SK-N-SH (cell line): ENCODE data around the gene ZFYVE21. TPM values are rescaled to one million over a fixed set of nuclear protein-coding genes. Genes with fewer than 3 reads are reported as not detected.

Experiments
- CTCF ChIA-PET: fragments of 300-600, 350-600 bp; formaldehyde crosslinking; extraction: SDS; loops from one replicate; lab custom pipeline; 2021; lab: Yijun Ruan, JAX
- POLR2A ChIA-PET: fragments of 350-600 bp; sonication (Branson Sonifier 250); formaldehyde crosslinking; extraction: SDS; loops from one replicate; lab custom pipeline; 2020; ENCODE audit warnings: antibody characterized with exemption, inconsistent platforms; lab: Yijun Ruan, JAX
- DNase-seq: peaks from one replicate; pipeline ENCODE4 v3.0.0; 2012
- H2AFZ ChIP-seq: fragments of 200-600 bp; sonication (generic); 2 replicates; pipeline ENCODE4 v1.8.1; 2016; ENCODE audit warnings: antibody characterized with exemption, mild to moderate bottlenecking, low read depth
- H3F3A ChIP-seq: fragments of 200-600 bp; sonication (generic); replicated peaks from 2 replicates; pipeline ENCODE3; 2016; ENCODE audit warnings: antibody characterized with exemption, mild to moderate bottlenecking; ENCODE audit not compliant: insufficient read depth
- H3K27ac ChIP-seq, 2 experiments: fragments of 200-500 bp in 1 of 2; fragments of 200-600 bp in 1 of 2; sonication (Bioruptor generic) in 1 of 2; sonication (generic), shearing (Covaris generic) in 1 of 2; 2 replicates each; pipeline versions ENCODE4 v1.5.1 to v1.6.1; 2014 to 2016; ENCODE audit warnings: low read depth in 2 of 2, inconsistent platforms in 1 of 2, low read length in 1 of 2, mild to moderate bottlenecking in 1 of 2, mixed read lengths in 1 of 2
- H3K27me3 ChIP-seq: fragments of 200-600 bp; sonication (generic), shearing (Covaris generic); 2 replicates; pipeline ENCODE4 v1.6.1; 2016; ENCODE audit warnings: mixed run types; ENCODE audit not compliant: insufficient read depth
- H3K36me3 ChIP-seq, 2 experiments: fragments of 200-500 bp in 1 of 2; fragments of 200-600 bp in 1 of 2; sonication (Bioruptor generic) in 1 of 2; sonication (generic) in 1 of 2; replicated peaks in 1 of 2; 2 replicates each; pipeline versions ENCODE3 to v1.5.1; 2014 to 2016; ENCODE audit warnings: low read length in 1 of 2, mild to moderate bottlenecking in 1 of 2; ENCODE audit not compliant: insufficient read depth in 2 of 2, control insufficient read depth in 1 of 2
- H3K4me1 ChIP-seq, 2 experiments: fragments of 200-500 bp in 1 of 2; fragments of 200-600 bp in 1 of 2; sonication (Bioruptor generic) in 1 of 2; sonication (generic), shearing (Covaris generic) in 1 of 2; 2 replicates each; pipeline versions ENCODE4 v1.5.1 to v1.6.1; 2014 to 2016; ENCODE audit warnings: low read depth in 1 of 2, low read length in 1 of 2, mixed run types in 1 of 2; ENCODE audit not compliant: insufficient read depth in 2 of 2, control insufficient read depth in 1 of 2
- H3K4me2 ChIP-seq: fragments of 200-600 bp; sonication (generic), shearing (Covaris generic); 2 replicates; pipeline ENCODE4 v1.6.1; 2017; ENCODE audit warnings: mixed run types
- H3K4me3 ChIP-seq, 2 experiments: fragments of 200-500 bp in 1 of 2; fragments of 200-600 bp in 1 of 2; sonication (Bioruptor generic) in 1 of 2; sonication (generic), shearing (Covaris generic) in 1 of 2; 2 replicates each; pipeline versions ENCODE4 v1.5.1 to v1.8.1; 2014 to 2016; ENCODE audit warnings: low read depth in 2 of 2, inconsistent platforms in 1 of 2, low read length in 1 of 2, mild to moderate bottlenecking in 1 of 2, mixed read lengths in 1 of 2, moderate library complexity in 1 of 2
- H3K79me2 ChIP-seq: fragments of 200-600 bp; sonication (generic); 2 replicates; pipeline ENCODE4 v1.8.1; 2017; ENCODE audit warnings: mild to moderate bottlenecking; ENCODE audit not compliant: insufficient read depth
- H3K9ac ChIP-seq: fragments of 200-600 bp; sonication (generic); 2 replicates; pipeline ENCODE4 v1.6.1; 2017; ENCODE audit warnings: mixed run types
- H3K9me2 ChIP-seq: fragments of 200-600 bp; sonication (generic); 2 replicates; pipeline ENCODE4 v1.6.1; 2017; ENCODE audit warnings: mixed run types
- H3K9me3 ChIP-seq: fragments of 200-600 bp; sonication (generic); 2 replicates; pipeline ENCODE4 v1.6.1; 2017; ENCODE audit warnings: mixed run types, mild to moderate bottlenecking, moderate library complexity
- H4K20me1 ChIP-seq: fragments of 200-600 bp; sonication (generic); 2 replicates; pipeline ENCODE4 v1.6.1; 2017; ENCODE audit warnings: mild to moderate bottlenecking, mixed run types; ENCODE audit not compliant: insufficient read depth
- CHD2 ChIP-seq: fragments of 150-350 bp; IDR thresholded peaks from 2 replicates; pipeline ENCODE4 v1.6.1; 2018; ENCODE audit warnings: low read length; ENCODE audit not compliant: partially characterized antibody
- CTCF ChIP-seq: fragments of 200-600 bp; sonication (generic); IDR thresholded peaks from 2 replicates; pipeline ENCODE4 v1.6.1; 2017; ENCODE audit warnings: antibody characterized with exemption, mild to moderate bottlenecking, moderate library complexity
- ELF1 ChIP-seq: IDR thresholded peaks from 2 replicates; pipeline ENCODE4 v1.4.0; 2012
- EP300 ChIP-seq, 2 experiments: IDR thresholded peaks; 2 replicates each; pipeline versions ENCODE4 v1.4.0 to v1.6.1; 2012; ENCODE audit warnings: borderline replicate concordance in 1 of 2, low read depth in 1 of 2, low read length in 1 of 2
- FOXJ3 ChIP-seq: sonication (generic); formaldehyde crosslinking; IDR thresholded peaks from 2 replicates; pipeline ENCODE4 v1.5.1; 2020; ENCODE audit warnings: mild to moderate bottlenecking, missing genetic modification reagents
- FOXM1 ChIP-seq: IDR thresholded peaks from 2 replicates; pipeline ENCODE4 v1.4.0; 2012; ENCODE audit warnings: low read depth, mild to moderate bottlenecking
- GABPA ChIP-seq: IDR thresholded peaks from 2 replicates; pipeline ENCODE4 v1.4.0; 2012; ENCODE audit warnings: low read depth, mild to moderate bottlenecking
- MXI1 ChIP-seq: IDR thresholded peaks from 2 replicates; pipeline ENCODE4 v1.6.1; 2012; ENCODE audit warnings: mild to moderate bottlenecking, low read depth, low read length, improper control_type of control experiment
- NFIC ChIP-seq: IDR thresholded peaks from 2 replicates; pipeline ENCODE4 v1.4.0; 2012; ENCODE audit warnings: borderline replicate concordance
- PBX3 ChIP-seq: IDR thresholded peaks from 2 replicates; pipeline ENCODE4; 2012
- RAD21 ChIP-seq: IDR thresholded peaks from 2 replicates; pipeline ENCODE4 v1.6.1; 2012; ENCODE audit warnings: mild to moderate bottlenecking, low read length
- REST ChIP-seq: IDR thresholded peaks from 2 replicates; pipeline ENCODE4 v1.6.1; 2012; ENCODE audit warnings: mild to moderate bottlenecking, low read depth, low read length, moderate library complexity
- RFX5 ChIP-seq: IDR thresholded peaks from 2 replicates; pipeline ENCODE4 v1.6.1; 2012; ENCODE audit warnings: mild to moderate bottlenecking, improper control_type of control experiment, low read length
- RXRA ChIP-seq: IDR thresholded peaks from 2 replicates; pipeline ENCODE4 v1.4.0; 2012; ENCODE audit warnings: low read depth, mild to moderate bottlenecking, borderline replicate concordance
- USF2 ChIP-seq: fragments of 150-350 bp; IDR thresholded peaks from 2 replicates; pipeline ENCODE4 v1.6.1; 2017; ENCODE audit warnings: antibody characterized with exemption, low read length, low read depth, borderline replicate concordance
- YY1 ChIP-seq: IDR thresholded peaks from 2 replicates; pipeline ENCODE4 v1.4.0; 2012; ENCODE audit warnings: low read depth, mild to moderate bottlenecking
- ZBTB33 ChIP-seq: IDR thresholded peaks from 2 replicates; pipeline ENCODE4 v1.4.0; 2012; ENCODE audit warnings: low read depth, borderline replicate concordance
- WGBS: methylation state at CpG from one replicate; pipeline ENCODE4 v1.1.6; 2017; ENCODE audit warnings: low lambda C conversion rate; 5-methylcytosine and 5-hydroxymethylcytosine counted together
- polyA plus RNA-seq, 3 experiments: library from polyadenylated mRNA; depleted of rRNA; stranded (reverse); fragments of >200 nt; gene quantifications; 2 replicates each; pipeline ENCODE4 v1.2.3, GENCODE V29; 2012
- TF ChIP-seq, protein P1 (sequence below): IDR thresholded peaks from 2 replicates; pipeline ENCODE4 v1.4.0; 2012; ENCODE audit warnings: low read depth

Gene ZFYVE21
- polyA plus RNA-seq, 1 of the 3 experiments (the other 2 are of a cell fraction): 82.1 TPM

DNA sequence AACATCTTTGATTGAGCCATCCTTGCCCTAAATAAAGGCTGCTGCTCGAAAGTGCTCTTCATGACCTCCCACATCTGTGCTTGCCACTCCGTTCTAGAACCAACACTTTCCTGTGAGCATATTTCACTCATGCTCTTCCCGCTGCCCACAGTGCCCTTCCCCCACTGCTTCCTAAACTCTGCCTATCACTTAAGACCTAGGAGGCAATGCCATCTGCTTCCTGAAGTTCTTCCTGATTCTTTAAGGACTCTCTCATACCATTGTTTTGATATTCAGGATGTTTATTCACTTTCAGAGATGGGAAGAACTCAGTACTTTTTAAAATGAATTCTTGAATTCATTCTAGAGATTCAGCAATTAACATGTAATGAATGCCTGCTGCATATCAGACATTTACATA is 49.9 kb downstream of the ZFYVE21 start:
- POLR2A ChIA-PET: no interaction called here
- Histone ChIP-seq H3K4me3 (no peak overlapping the region), H2AFZ (no peak overlapping the region), H3K9me3 (no peaks in the 10 kb centered on the region), H4K20me1 (no peaks in the 10 kb centered on the region), H3K4me1 (no peaks in the 10 kb centered on the region; a peak in 1 of 4 replicates), H3K79me2 (no peaks in the 10 kb centered on the region), H3K27me3 (no peaks in the 10 kb centered on the region), H3K27ac (no peak overlapping the region), H3K4me2 (no peak overlapping the region)
- CTCF ChIA-PET: no interaction called here
- WGBS: 91% methylated on average over 3 of the region's 3 CpGs
- DNase-seq: no peak
- no peak for TF ChIP-seq USF2
- no peak for TF ChIP-seq GABPA
- no peak for TF ChIP-seq MXI1
- TF ChIP-seq PBX3: no peak
- TF ChIP-seq CTCF: no peak
- no peak for TF ChIP-seq FOXJ3 (CRISPR knock-in tag)
- no peak for TF ChIP-seq EP300 (IDR thresholded peaks at IDR 0.05; ENCODE audit: borderline replicate concordance in 1 of 2, low read depth in 1 of 2, low read length in 1 of 2)
- no peak for TF ChIP-seq ZBTB33
- TF ChIP-seq, protein P1, sequence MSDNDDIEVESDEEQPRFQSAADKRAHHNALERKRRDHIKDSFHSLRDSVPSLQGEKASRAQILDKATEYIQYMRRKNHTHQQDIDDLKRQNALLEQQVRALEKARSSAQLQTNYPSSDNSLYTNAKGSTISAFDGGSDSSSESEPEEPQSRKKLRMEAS: no peak
- no peak for TF ChIP-seq NFIC
- TF ChIP-seq CHD2: no peak
- TF ChIP-seq RAD21: no peak
- TF ChIP-seq ELF1: no peak
- no peak for TF ChIP-seq REST
- no peak for TF ChIP-seq RXRA
- no peak for TF ChIP-seq FOXM1
- TF ChIP-seq RFX5: no peak
- TF ChIP-seq YY1: no peak
- TF ChIP-seq, all 33 proteins: peak for 0
- H3K9ac ChIP-seq: no peak overlapping the region
- no peaks in the 10 kb centered on the region for H3K9me2 ChIP-seq
- H3K36me3 ChIP-seq: peaks cover 0 to 5% of the 10 kb centered on the region in 2 experiments
- peaks cover 4% of the 10 kb centered on the region for H3F3A ChIP-seq
